Keratinocyte (primary cell): Measurements from ENCODE around the gene CBX8.

Source experiments
- EZH2 ChIP-seq: IDR thresholded peaks from one replicate; pipeline ENCODE4 v1.6.1; 2012; ENCODE audit warnings: inconsistent platforms, mild to moderate bottlenecking, low read length, moderate library complexity
- TF ChIP-seq, protein P1 (sequence below), 3 experiments: IDR thresholded peaks in 1 of 3; conservative IDR thresholded peaks in 1 of 3; optimal IDR thresholded peaks in 1 of 3; 2 replicates in 2 of 3; 3 replicates in 1 of 3; pipeline versions ENCODE3 to v1.5.1; 2011; ENCODE audit warnings: low read length in 3 of 3, mild to moderate bottlenecking in 3 of 3, moderate library complexity in 2 of 3, control low read depth in 1 of 3, inconsistent platforms in 1 of 3; ENCODE audit not compliant: insufficient read depth in 2 of 3; ENCODE audit errors: extremely low read depth in 1 of 3

DNA sequence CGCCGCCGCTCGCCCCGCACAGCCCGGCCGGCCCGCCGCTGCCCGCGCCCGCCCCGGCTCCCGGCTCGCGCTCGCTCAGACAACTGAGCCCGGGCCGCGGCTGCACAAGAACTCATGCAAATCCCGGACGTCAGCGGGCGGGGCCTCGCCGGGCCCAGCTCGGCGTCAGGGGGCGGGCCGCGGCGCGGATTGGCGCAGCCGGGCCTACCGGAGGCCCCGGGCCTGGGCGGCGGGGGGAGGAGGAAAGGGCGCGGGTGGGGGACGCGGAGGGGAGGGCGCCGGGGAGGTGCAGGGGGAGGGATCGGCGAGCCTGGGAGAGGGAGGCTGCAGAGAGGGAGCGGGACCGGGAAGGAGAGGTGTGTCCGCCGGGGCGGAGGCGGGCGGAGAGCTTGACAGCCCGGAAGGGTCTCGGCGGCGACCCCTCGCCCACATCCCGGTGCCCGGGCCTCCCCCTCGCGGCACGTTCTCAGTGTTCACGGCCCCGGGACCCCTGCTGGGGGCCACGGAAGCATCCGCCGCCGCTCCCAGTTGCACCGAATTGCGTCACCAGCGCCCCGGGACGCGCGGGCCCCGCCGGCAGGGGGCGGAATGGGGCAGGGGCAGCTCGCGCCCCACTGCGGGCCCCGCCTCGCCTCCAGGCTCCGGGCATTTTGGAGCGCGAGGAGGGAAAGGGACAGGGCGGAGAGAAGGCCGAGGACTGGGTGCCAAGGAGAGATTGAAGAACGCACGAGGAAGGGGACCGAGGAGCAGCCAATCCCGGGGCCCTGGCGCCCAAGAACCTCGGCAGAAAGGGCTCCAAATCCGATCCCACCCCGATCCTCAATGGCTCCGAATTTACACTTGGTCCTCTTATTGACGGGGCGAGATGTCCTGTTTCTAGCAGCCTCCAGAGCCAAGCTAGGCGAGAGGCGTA is 42.7 kb upstream of the CBX8 start, which contains the start of gene CBX4:
- TF ChIP-seq, protein P1, sequence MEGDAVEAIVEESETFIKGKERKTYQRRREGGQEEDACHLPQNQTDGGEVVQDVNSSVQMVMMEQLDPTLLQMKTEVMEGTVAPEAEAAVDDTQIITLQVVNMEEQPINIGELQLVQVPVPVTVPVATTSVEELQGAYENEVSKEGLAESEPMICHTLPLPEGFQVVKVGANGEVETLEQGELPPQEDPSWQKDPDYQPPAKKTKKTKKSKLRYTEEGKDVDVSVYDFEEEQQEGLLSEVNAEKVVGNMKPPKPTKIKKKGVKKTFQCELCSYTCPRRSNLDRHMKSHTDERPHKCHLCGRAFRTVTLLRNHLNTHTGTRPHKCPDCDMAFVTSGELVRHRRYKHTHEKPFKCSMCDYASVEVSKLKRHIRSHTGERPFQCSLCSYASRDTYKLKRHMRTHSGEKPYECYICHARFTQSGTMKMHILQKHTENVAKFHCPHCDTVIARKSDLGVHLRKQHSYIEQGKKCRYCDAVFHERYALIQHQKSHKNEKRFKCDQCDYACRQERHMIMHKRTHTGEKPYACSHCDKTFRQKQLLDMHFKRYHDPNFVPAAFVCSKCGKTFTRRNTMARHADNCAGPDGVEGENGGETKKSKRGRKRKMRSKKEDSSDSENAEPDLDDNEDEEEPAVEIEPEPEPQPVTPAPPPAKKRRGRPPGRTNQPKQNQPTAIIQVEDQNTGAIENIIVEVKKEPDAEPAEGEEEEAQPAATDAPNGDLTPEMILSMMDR (optimal IDR thresholded peaks at IDR 0.05 in 1 of 3, IDR thresholded peaks at IDR 0.05 in 1 of 3, conservative IDR thresholded peaks at IDR 0.05 in 1 of 3; ENCODE audit: extremely low read depth in 1 of 3, insufficient read depth in 2 of 3, low read length in 3 of 3): peak; percentile 52 to 79 (median 69)
- TF ChIP-seq EZH2: no peak
